Activated naive CD4-positive, alpha-beta T cell treated with Interleukin-2 at 50 U/mL for 16 hours (primary cell): ENCODE measurements around the gene NAV2.
"Not testable (repeated sequence)": the region's sequence is repeated elsewhere in the genome, so short reads cannot be mapped to it uniquely, and the experiment has no call there.

ENCODE experiments used
- DNase-seq: peaks from one replicate; pipeline ENCODE4 v3.0.0-alpha.2; 2020

The NAV2 gene

GRCh38 chr11:19982774-19983495 lies 270.3 kb downstream of the NAV2 start:
- no peak for DNase-seq

- no peak for DNase-seq
These were observed 271.6 kb downstream of the NAV2 start for GRCh38 chr11:19984048-19984742.

GRCh38 chr11:19985111-19985510 lies 272.5 kb downstream of the NAV2 start:
- DNase-seq = no peak

- DNase-seq = no peak
These were observed 274.7 kb downstream of the NAV2 start for GRCh38 chr11:19987331-19987801.

GRCh38 chr11:19988598-19988997 lies 276.0 kb downstream of the NAV2 start:
- DNase-seq = no peak

- DNase-seq = no peak
These were observed 276.6 kb downstream of the NAV2 start for GRCh38 chr11:19989191-19989590.

GRCh38 chr11:19992162-19992561 lies 279.5 kb downstream of the NAV2 start:
- DNase-seq = no peak

- no peak for DNase-seq
These were observed 280.4 kb downstream of the NAV2 start for GRCh38 chr11:19992998-19993397.

GRCh38 chr11:19994672-19995071 lies 282.0 kb downstream of the NAV2 start:
- no peak for DNase-seq

GRCh38 chr11:19995145-19995544 lies 282.5 kb downstream of the NAV2 start:
- DNase-seq = no peak

GRCh38 chr11:19996571-19996970 lies 283.9 kb downstream of the NAV2 start:
- DNase-seq = no peak

GRCh38 chr11:20000022-20000350 lies 287.3 kb downstream of the NAV2 start:
- no peak for DNase-seq

GRCh38 chr11:20000351-20001134 lies 287.9 kb downstream of the NAV2 start:
- DNase-seq = no peak

GRCh38 chr11:20002312-20003216 lies 289.9 kb downstream of the NAV2 start:
- no peak for DNase-seq

GRCh38 chr11:20003351-20003750 lies 290.7 kb downstream of the NAV2 start:
- DNase-seq = no peak

- DNase-seq = no peak
These were observed 292.2 kb downstream of the NAV2 start for GRCh38 chr11:20004866-20005265.

- DNase-seq = no peak
These were observed 293.1 kb downstream of the NAV2 start for GRCh38 chr11:20005747-20006146.

- not testable (repeated sequence) for DNase-seq
These were observed 294.0 kb downstream of the NAV2 start for GRCh38 chr11:20006618-20007017.

- DNase-seq = no peak
These were observed 294.7 kb downstream of the NAV2 start for GRCh38 chr11:20007386-20007785.

GRCh38 chr11:20008190-20008870 lies 295.7 kb downstream of the NAV2 start:
- DNase-seq = no peak

- DNase-seq = no peak
These were observed 296.4 kb downstream of the NAV2 start for GRCh38 chr11:20008871-20009644.
